Measurements from ENCODE around the gene CHN1.

GRCh38 chr2:174771136-174771535, 234.0 kb downstream of the CHN1 start:
- TF ChIP-seq SP1 (IDR thresholded peaks at IDR 0.05) (no peak), BHLHE40 (IDR thresholded peaks at IDR 0.05; ENCODE audit: borderline replicate concordance) (no peak), ARNT (IDR thresholded peaks at IDR 0.05) (no peak), FOXA1 (IDR thresholded peaks at IDR 0.05) (no peak), HDGF (IDR thresholded peaks at IDR 0.05; ENCODE audit: borderline replicate concordance) (no peak), TARDBP (IDR thresholded peaks at IDR 0.05) (no peak), FOXK2 (IDR thresholded peaks at IDR 0.05) (no peak), FOXM1 (IDR thresholded peaks at IDR 0.05; ENCODE audit: borderline replicate concordance) (no peak), CTBP1 (IDR thresholded peaks at IDR 0.05; ENCODE audit: borderline replicate concordance) (no peak), ZNF384 (IDR thresholded peaks at IDR 0.05) (no peak), ELF4 (IDR thresholded peaks at IDR 0.05) (no peak), L3MBTL2 (conservative IDR thresholded peaks at IDR 0.05) (no peak), SUZ12 (IDR thresholded peaks at IDR 0.05) (no peak), LEF1 (IDR thresholded peaks at IDR 0.05; ENCODE audit: borderline replicate concordance) (no peak)
